Frontal cortex (tissue), 4 donors: Measurements from ENCODE around the gene PAX2. TPM values are rescaled to one million over a fixed set of nuclear protein-coding genes. Genes with fewer than 3 reads are reported as not detected.

Experiments
- DNase-seq, 2 donors: peaks; one replicate each; pipeline ENCODE4 v3.0.0; 2012; ENCODE audit warnings: low spot score in 2 of 2
- FAIRE-seq: peaks from 2 replicates; lab custom pipeline; 2012; peaks lifted over from hg19 to GRCh38; lab: Jason Lieb, UNC
- total RNA-seq: library from RNA; depleted of rRNA; stranded (reverse); fragments of >200 nt; gene quantifications from one replicate; pipeline ENCODE4 v1.2.3, GENCODE V29; 2014
- donor health status: control.
- donor health status: control.
- donor health status: control.

PAX2 gene
- total RNA-seq, 1 donor from 2014 or later: not detected

- no peak for FAIRE-seq
- no peak for DNase-seq
Measured at GRCh38 chr10:100810091-100810834, 64.9 kb downstream of the PAX2 start.

- FAIRE-seq (no peak), DNase-seq (no peak)
Measured at GRCh38 chr10:100810835-100811116, 65.4 kb downstream of the PAX2 start.

- DNase-seq: no peak
Measured at GRCh38 chr10:100811261-100811660, 65.9 kb downstream of the PAX2 start.

GRCh38 chr10:100811752-100812750 is 66.7 kb downstream of the PAX2 start:
- no peak for DNase-seq
- FAIRE-seq: no peak

More at GRCh38 chr10:100811261-100811660, 65.9 kb downstream of the PAX2 start:
- no peak for FAIRE-seq

GRCh38 chr10:100812978-100813377 is 67.6 kb downstream of the PAX2 start:
- no peak for DNase-seq
- FAIRE-seq: no peak

GRCh38 chr10:100814751-100815474 is 69.5 kb downstream of the PAX2 start:
- DNase-seq (no peak), FAIRE-seq (no peak)

- DNase-seq (no peak), FAIRE-seq (no peak)
Measured at GRCh38 chr10:100816671-100817070, 71.3 kb downstream of the PAX2 start.

GRCh38 chr10:100817268-100817839 is 72.0 kb downstream of the PAX2 start:
- DNase-seq: no peak
- FAIRE-seq: no peak

- DNase-seq (no peak), FAIRE-seq (no peak)
Measured at GRCh38 chr10:100819424-100819823, 74.0 kb downstream of the PAX2 start.

GRCh38 chr10:100823194-100823593 is 77.8 kb downstream of the PAX2 start:
- FAIRE-seq (no peak), DNase-seq (no peak)

GRCh38 chr10:100824886-100825285 is 79.5 kb downstream of the PAX2 start:
- no peak for DNase-seq
- FAIRE-seq: no peak

- DNase-seq (no peak), FAIRE-seq (no peak)
Measured at GRCh38 chr10:100825325-100825875, 80.0 kb downstream of the PAX2 start.

- FAIRE-seq: no peak
- no peak for DNase-seq
Measured at GRCh38 chr10:100826031-100826651, 80.8 kb downstream of the PAX2 start.

- DNase-seq (no peak), FAIRE-seq (no peak)
Measured at GRCh38 chr10:100826661-100826982, 81.2 kb downstream of the PAX2 start.

- FAIRE-seq (no peak), DNase-seq (peak; percentile 53 to 64)
Measured at GRCh38 chr10:100826983-100827818, 81.8 kb downstream of the PAX2 start.

- FAIRE-seq: no peak
- peak in 1 of 2 donors; percentile 51 for DNase-seq
Measured at GRCh38 chr10:100827819-100828737, 82.7 kb downstream of the PAX2 start.

- peak in 1 of 2 donors; percentile 40 for DNase-seq
Measured at GRCh38 chr10:100828738-100829096, 83.3 kb downstream of the PAX2 start.

More at GRCh38 chr10:100828738-100829096, 83.3 kb downstream of the PAX2 start:
- no peak for FAIRE-seq
